ENCODE results near the gene DENND4B.
"Not testable (repeated sequence)": the region's sequence is repeated elsewhere in the genome, so short reads cannot be mapped to it uniquely, and the experiment has no call there.

DENND4B gene

DNA sequence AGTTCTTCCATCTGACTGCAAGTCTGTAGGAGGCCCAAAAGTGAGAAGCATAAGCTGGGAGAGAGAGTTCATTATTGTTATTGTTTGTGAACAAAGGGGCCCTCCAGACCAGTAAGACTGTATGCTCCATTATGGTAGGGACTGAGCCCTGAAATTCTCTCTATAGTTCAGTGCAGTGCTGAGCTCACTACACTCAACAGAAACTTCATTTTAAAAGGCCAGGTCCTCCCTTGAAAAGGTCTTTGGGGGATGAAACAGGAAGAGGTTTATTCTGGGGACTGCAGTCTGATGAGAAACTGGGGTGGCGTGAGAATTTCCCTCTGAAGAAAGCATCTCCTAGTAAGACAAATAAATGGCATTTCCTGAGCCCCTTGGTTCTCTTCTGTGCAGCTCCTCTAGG, 18.3 kb downstream of the DENND4B start:
- DNase-seq (ENCODE audit: low read depth): no peak

DNA sequence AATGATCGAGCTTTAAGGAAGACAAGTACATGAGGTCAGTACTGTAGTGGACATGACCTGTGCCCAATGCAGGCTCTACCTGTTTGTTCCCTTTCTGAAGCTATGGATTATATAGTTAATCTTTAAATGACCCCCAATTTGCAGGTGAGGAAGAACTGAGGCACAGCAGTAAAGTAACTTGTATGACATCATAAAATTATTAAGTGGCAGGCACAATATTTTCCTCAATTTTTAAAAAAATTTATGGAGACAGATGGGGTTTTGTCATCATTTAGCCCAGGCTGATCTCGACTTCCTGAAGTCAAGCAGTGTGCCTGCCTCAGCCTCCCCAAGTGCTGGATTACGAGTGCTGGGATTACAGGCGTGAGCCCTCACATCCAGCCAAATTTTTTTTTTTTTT, 20.1 kb downstream of the DENND4B start:
- DNase-seq (ENCODE audit: low read depth): no peak

DNA sequence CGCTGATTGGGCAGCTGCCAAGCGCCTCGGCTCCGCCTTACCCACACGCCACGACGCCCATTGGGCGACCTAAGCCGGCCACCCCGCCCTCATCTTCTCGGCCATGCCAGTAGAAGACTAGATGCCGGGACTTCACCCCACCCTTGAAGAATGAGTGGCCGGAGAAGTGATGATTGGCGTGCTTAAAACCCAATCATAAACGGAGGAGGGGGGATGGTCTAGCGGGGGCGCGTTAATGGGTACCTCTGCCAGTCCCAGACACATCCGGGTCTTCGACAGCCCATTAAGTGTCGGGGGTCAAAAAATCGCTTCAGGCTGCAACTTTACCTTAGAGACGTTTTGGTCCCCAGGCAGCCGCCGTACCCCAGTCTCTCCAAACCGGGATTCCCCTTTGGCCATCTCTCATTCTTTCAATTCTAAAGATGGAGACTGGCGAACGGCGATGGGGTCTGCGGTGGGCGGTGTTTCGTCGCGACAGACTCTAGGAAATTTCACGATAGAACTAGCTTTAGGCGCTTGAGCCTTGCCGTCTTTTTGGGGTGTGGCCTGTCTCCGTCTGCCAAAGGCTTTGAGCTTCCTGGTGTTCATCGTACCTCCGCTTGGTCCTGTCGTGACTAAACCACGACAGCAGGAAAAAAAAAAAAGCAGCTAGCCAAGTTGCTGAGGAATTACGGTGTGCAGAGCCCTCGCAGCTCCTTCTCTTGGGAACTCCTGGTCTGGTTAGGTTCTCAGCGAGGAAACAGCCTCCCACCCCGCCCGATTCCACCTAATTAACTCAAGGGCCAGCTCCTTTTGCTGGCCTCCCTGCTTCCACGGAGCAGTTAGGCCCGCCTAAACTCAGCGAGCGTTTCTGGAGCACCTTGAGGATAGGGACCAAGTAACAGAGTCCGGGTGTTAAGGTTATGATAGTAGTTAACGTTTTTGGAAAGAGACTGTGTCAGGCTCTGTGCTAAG, 23.3 kb downstream of the DENND4B start, which contains the start of gene GATAD2B:
Gene GATAD2B, minus strand, starts transcription at position 1 of the 954 bp plus-strand sequence. CDS start 94,625 bp downstream, outside the sequence.
- DNase-seq (ENCODE audit: low read depth): peak; percentile 100

DNA sequence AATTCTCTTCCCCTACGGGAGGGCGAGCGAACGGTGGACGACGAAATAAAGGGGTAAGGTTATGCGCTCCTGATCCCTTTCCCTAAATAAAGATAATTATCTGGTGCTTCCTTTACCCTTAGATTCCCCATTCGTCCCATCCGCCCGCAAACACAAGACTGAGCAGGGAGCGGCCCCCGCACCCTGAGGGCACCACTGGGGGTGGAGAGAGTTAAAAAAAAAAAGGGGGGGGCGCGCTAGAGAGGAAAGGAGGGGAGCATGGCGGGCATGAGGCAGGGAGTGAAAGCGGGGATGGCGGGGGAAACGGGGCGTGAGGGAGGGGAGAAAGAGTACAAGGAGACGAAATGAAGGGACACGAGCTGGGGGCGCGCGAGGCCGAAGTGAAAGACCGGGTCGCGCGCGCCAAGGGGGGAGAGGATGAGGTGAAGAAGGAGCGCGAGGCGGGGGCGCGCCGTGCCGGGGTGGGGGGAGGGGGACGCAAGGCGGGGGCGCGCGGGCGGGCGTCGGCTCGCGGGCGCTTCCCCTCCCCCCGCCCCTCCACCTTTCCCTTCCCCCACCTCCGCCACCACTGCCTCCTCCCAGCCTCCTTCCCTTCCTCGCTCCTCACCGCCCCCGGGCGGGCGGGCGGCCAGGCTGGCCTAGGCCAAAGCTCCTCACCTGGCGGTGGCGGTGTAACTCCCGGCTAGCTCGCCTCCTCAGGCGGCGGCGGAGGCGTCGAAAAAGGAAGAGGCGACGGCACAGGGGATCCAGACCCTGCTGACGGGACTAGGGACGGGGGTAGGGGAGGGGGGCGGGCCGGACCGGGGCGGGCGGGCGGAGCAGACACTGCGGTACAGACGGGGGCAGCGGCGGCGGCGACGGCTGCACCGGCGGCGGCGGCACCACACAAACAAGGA, 24.2 kb downstream of the DENND4B start:
- DNase-seq (ENCODE audit: low read depth): peak; percentile 6

DNA sequence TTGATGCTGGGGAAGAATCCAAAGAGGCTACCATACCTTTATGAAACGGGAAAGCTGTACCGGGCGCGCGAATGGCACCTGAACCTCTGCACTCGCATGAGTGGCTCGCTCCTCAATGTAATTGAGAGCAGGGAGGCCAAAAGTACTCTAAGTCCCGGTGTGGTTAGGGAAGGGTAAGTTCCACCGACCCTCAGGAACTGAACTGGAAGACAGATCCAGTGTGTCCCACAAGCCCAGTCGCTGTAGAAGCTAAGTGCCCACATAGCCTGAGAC, 24.8 kb downstream of the DENND4B start:
- no peak for DNase-seq (ENCODE audit: low read depth)

DNA sequence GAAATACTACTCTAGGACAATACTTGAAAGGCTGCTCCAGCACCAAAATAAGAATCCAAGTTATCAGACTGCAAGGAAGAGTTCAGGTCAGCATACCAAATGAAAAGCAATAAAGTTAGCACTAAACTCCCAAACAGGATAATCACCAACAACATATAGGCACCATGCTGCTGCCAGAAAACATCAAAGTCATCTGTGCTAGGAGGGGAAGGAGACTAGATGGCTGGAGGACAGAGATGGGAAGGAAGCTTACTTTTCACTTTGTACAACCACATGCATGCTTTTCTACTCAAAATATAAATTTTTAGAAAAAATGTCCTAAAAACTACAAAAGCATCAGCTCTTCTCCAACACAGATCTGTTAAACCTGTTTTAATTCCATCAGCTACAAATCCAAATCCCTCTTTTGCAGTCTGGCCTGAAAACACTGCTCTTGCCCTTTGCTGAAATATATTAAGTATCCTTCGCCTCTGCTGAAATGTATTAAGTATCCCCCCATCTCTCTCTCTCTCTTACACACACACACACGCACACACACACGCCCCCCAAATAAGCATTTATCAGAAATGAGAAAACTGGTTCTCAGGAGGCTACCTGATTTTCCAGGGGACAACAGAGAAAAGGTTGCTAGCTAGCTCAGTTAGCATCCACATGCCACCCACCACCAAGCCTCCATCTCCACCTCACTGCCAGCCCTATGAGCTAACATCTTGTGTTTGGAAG, 25.3 kb downstream of the DENND4B start:
- no peak for DNase-seq (ENCODE audit: low read depth)

DNA sequence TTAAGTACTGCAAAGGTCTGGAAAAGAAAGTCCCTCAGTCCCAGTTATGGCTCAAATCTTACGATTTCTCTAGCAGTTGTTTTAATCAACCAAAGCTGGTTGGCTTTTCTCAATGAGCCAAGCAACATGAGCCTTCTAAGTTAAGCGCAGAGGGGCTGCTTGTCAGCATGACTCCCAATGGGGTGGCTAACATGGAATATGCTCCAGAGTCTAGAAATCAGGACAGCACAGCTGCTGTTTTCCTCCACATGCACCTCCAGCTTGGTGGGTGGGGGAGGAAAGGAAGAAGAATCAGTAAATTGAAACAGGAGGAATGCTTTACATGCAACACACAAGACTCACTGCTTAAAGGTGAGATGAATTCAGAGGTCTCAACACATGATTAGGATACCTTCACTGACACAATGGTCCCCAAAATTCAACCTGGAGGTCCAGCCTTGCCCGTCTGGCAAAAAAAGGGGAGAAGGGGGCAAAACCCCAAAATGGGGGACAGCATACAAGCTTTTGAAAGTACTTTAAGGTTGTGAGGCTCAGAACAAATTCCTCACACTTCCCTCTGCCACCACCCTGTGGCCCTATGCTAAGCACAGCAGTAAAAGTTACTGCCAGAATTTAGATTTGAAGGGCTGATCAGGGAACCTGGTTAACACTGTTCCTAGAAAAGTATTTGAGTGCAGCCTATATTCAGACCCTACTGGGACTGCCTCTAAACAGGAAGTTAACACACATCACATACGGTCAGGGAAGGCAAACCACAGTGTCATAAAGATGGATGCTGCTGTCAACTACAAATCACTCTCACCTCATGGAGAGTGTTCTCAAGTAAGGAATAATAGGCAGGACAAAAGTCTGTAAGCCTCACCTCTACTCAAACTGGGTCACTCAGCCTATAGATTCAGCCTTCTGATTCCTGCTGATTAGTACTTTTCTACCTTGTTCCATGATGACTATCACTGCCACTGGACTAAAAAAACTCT, 26.4 kb downstream of the DENND4B start:
- DNase-seq (ENCODE audit: low read depth): peak; percentile 49

DNA sequence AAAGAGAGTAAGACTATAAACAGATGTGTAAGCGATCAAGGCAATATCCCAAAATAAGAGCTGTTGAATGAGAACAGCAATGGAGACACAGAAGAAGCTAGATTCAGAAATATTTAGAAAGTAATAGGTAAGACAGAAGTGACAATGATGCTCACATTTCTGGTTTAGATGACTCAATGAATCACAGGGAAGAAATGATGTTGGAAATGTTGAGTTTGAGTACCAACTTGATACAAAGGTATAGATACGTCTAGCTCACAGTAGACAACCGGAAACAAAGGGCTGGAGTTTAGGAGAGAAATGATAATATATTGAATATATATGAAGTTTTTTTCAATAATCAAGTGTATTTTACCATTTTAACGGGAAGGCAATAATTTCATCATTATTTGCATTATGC, 30.2 kb downstream of the DENND4B start:
- DNase-seq (ENCODE audit: low read depth): no peak

DNA sequence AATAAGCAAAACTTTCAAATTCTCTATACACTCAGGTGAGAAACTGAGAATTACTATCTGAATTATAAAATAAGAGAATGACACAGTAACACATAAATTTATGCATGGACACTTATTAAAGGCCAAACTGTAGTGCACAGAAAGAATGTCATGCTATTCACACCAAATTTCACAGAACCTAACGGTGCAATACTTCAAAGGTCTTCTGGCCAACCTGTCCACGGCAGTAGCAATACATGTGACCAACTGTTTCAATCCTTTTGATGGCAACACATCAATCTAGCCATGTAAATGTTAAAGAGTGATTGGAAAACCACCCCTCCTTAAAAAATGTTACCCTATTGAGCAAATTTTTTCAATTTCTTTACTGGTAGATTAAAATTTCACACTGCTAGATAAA, 34.2 kb downstream of the DENND4B start:
- DNase-seq (ENCODE audit: low read depth): no peak

DNA sequence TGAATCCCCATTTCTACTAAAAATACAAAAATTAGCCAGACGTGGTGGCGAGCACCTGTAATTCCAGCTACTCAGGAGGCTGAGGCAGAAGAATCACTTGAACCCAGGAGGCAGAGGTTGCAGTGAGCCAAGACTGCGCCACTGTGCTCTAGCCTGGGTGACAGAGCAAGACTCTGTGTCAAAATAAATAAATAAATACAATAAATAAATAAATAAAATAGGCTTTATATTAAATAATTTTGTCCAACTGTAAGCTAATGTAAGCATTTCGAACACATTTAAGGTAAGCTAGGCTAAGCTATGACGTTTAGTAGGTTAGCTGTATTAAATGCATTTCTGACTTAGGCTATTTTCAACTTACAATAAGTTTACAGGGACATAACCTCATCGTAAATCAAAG, 36.0 kb downstream of the DENND4B start:
- DNase-seq (ENCODE audit: low read depth): not testable (repeated sequence)

DNA sequence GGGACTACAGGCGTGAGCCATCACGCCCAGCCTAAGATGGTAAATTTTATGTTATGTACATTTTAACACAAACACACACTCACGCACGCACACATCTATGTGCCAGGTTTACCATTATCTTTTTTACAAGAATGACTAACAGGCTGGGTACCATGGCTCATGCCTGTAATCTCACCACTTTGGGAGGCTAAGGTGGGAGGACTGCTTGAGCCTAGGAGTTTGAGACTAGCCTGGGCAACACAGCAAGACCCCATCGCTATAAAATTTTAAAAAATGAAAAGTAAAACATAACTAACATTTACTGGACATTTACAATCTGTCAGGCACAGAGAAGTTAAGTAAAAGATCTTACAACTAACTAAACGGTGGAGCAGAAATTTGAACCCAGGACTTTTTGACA, 38.4 kb downstream of the DENND4B start:
- no peak for DNase-seq (ENCODE audit: low read depth)

DNA sequence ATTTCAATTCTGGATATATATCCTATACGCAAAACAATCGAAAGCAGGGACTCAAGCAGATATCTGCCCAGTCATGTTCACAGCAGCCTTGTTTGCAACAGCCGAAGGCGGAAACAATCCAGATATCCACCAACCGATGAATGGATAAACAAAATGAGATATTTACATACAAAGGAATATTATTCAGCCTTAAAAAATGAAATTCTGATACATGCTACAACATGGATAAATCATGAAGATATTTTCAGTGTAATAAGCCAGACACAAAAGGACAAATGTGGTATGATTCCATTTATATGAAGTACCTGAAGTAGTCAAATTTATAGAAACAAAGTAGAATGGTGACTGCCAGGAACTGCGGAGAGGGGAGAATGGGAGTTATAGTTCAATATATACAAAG, 39.4 kb downstream of the DENND4B start:
- no peak for DNase-seq (ENCODE audit: low read depth)

DNA sequence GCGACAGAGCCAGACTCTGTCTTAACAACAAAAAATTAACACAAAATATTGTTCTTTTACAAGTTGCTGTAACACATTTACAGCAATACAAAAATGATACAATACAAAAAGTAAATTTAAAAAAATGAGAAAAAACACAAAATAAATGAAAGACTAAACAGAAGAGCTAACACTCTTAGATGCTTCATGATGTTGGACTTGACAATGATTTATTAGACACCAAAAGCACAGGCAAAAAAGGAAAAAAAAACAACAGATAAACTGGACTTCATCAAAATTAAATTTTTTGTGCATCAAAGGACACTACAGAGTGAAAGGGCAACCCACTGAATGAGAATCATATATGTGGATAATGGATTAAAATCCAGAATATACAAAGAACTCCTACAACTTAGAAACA, 40.1 kb downstream of the DENND4B start:
- DNase-seq (ENCODE audit: low read depth): no peak

DNA sequence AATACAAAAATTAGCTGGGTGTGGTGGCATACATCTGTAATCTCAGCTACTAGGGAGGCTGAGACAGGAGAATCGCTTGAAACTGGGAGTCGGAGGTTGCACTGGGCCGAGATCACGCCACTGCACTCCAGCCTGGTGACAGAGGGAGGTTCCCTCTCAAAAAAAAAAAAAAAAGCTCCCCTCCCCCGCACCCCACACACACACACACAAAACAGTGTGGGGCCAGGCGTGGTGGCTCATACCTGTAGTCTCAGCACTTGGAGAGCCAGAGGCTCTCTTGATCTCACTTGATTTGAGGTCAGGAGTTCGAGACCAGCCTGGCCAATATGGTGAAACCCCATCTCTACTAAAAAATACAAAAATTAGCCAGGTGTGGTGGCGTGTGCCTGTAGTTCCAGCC, 40.6 kb downstream of the DENND4B start:
- not testable (repeated sequence) for DNase-seq (ENCODE audit: low read depth)

DNA sequence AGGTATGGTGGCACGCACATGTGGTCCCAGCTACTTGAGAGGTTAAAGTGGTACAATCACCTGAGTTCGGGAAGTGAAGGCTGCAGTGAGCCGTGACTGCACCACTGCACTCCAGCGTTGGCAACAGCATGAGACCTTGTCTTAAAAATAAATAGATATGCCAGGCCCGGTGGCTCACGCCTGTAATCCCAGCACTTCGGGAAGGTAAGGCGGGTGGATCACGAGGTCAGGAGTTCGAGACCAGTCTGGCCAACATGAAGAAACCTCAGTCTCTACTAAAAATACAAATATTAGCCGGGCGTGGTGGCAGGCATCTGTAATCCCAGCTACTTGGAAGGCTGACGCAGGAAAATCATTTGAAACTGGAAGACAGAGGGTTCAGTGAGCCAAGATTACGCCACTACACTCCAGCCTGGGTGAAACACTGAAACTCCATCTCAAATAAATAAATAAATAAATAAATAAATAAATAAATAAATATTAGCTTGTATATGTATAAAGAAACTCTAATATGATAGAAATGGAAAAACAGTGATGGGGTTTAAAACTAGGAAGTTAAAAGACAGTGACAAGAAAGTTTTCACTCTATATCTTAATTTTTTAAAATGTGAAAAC, 42.6 kb downstream of the DENND4B start:
- no peak for DNase-seq (ENCODE audit: low read depth)

DNA sequence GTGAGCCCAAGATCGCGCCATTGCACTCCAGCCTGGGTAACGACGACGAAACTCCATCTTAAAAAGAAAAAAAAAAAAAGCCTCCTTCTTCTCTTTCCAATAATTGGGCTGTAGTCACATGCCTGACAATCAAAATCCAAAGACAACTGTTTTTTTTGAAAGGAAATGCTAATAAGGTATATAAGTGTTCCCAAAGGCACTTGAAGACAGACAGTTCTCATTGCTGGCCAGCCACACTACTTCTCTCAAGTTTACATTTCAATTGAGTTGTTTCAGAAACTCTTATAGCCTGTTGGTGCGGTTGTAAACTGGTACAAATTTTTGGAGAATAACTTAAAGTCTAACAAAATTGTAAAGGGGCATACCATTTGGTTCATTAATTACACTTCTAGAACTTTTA, 47.0 kb downstream of the DENND4B start:
- no peak for DNase-seq (ENCODE audit: low read depth)

DNA sequence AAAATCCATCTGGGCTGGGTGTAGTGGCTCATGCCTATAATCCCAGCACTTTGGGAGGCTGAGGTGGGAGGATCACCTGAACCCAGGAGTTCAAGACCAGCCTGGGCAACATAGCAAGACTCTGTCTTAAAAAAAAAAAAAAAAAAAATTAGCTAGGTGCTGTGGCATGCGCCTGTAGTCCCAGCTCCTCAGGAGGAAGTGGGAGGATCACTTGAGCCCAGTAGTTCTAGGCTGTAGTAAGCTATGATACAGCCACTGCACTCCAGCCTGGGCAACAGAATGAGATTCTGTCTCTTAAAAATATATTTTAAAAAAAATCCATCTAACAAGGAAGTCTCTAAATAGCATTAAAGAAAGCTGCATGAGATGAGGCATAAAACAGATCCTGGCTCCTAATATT, 50.7 kb downstream of the DENND4B start:
- DNase-seq (ENCODE audit: low read depth): not testable (repeated sequence)

DNA sequence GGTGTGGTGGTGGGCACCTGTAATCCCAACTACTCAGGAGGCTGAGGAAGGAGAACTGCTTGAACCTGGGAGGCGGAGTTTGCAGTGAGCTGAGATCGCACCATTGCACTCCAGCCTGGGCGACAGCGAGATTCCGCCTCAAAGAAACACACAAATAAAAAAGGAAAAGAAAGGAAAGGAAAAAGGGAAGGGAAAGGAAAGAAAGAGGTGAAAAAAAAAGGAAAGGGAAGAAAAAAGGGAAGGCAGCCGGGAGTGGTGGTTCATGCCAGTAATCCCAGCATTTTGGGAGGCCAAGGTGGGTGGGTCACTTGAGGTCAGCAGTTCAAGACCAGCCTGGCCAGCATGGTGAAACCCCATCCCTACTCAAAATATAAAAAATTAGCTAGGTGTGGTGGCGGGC, 55.5 kb downstream of the DENND4B start:
- not testable (repeated sequence) for DNase-seq (ENCODE audit: low read depth)

DNA sequence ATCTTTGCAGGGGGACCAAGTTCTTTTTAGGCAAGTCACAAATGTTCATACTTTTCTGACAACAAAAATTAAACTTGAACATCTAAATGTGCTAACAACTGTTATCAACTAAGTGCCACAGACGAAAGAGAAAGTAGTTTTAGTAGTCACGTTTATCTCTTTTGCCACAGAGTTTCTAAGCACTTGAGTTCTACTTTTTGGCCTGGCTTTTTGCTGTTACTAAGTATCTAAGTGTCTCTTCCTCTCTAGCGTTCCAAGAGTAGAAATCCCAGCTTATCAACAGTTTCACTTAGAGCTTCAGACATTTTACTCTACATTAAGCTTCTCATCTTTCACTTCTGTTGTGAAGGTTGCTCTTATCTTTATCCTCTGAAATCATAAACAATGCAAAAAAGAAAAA, 58.0 kb downstream of the DENND4B start:
- DNase-seq (ENCODE audit: low read depth): peak; percentile 34

DNA sequence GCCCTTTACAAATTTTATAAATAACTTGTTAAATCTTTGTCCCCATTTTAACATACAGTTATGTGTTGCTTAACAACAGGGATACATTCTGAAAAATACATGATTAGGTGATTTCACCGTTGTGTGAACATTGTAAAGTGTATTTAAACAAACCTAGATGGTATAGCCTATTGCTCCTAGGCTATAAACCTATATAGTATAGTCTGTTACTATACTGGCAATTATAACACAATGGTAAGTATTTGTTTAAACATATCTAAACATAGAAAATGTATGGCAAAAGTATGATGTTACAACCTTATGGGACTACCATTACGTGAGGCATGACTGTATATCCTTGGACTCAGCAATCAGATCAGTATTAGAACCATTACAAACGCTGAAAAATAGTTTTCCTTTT, 60.4 kb downstream of the DENND4B start:
- no peak for DNase-seq (ENCODE audit: low read depth)

DNA sequence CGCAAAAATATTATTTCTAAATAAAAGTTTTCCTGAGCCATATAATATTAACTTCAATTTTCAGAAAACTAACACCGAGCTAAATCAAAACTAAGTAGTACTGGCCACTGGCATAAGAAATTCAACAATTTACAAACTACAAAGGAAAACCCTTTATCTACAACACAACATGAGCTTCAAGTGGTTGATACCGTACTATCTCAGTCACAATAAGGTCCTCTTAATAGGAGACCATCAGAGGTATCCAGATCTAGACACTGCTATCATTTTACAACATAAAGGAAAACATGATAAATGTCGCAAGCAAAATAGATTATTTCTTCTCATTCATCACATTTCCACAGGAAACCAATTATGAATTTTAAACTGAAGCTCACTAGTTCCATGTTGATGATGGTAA, 63.3 kb downstream of the DENND4B start:
- no peak for DNase-seq (ENCODE audit: low read depth)
